OCI-LY1 (cell line): ENCODE results near the gene CLEC4E.

Source experiments
- H2AFZ ChIP-seq: fragments of 200-600 bp; sonication (generic), shearing (Covaris generic); 2 replicates; pipeline ENCODE4 v1.6.0; 2014; ENCODE audit warnings: antibody characterized with exemption, mild to moderate bottlenecking, low read length
- H3F3A ChIP-seq: fragments of 200-600 bp; sonication (generic), shearing (Covaris generic); 2 replicates; pipeline ENCODE4 v1.6.0; 2014; ENCODE audit warnings: mild to moderate bottlenecking, antibody characterized with exemption, low read length, moderate library complexity; ENCODE audit not compliant: insufficient read depth
- H3K27ac ChIP-seq: fragments of 200-600 bp; sonication (generic); 2 replicates; pipeline ENCODE4 v1.5.1; 2014; ENCODE audit warnings: low read length, mixed run types, mild to moderate bottlenecking, low read depth; ENCODE audit not compliant: poor library complexity, severe bottlenecking
- H3K27me3 ChIP-seq: fragments of 200-600 bp; sonication (generic); 2 replicates; pipeline ENCODE4 v1.6.0; 2014; ENCODE audit warnings: antibody characterized with exemption, mild to moderate bottlenecking, low read length, moderate library complexity; ENCODE audit not compliant: insufficient read depth
- H3K36me3 ChIP-seq: fragments of 200-600 bp; sonication (generic); 2 replicates; pipeline ENCODE4 v1.6.1; 2014; ENCODE audit warnings: mild to moderate bottlenecking, antibody characterized with exemption, low read length, moderate library complexity, mixed read lengths; ENCODE audit not compliant: insufficient read depth
- H3K4me1 ChIP-seq: fragments of 200-600 bp; sonication (generic); 2 replicates; pipeline ENCODE4 v1.5.1; 2014; ENCODE audit warnings: mild to moderate bottlenecking, low read length, moderate library complexity; ENCODE audit not compliant: insufficient read depth, severe bottlenecking
- H3K4me2 ChIP-seq: fragments of 200-600 bp; sonication (generic), shearing (Covaris generic); 2 replicates; pipeline ENCODE4 v1.6.1; 2014; ENCODE audit warnings: low read length
- H3K4me3 ChIP-seq: fragments of 200-600 bp; sonication (generic); 2 replicates; pipeline ENCODE4 v1.5.1; 2014; ENCODE audit warnings: low read length, low read depth, mild to moderate bottlenecking, mixed read lengths; ENCODE audit not compliant: poor library complexity, severe bottlenecking
- H3K79me2 ChIP-seq: fragments of 200-600 bp; shearing (Covaris generic); 2 replicates; pipeline ENCODE4 v1.6.1; 2016; ENCODE audit warnings: mixed run types, low read length, mixed read lengths; ENCODE audit not compliant: insufficient read depth
- H3K9ac ChIP-seq: fragments of 200-600 bp; sonication (generic), shearing (Covaris generic); 2 replicates; pipeline ENCODE4 v1.6.1; 2014; ENCODE audit warnings: mild to moderate bottlenecking, low read length, mixed read lengths
- H3K9me2 ChIP-seq: fragments of 200-600 bp; sonication (generic), shearing (Covaris generic); 2 replicates; pipeline ENCODE4 v1.6.1; 2014; ENCODE audit warnings: low read depth, mild to moderate bottlenecking, low read length, mixed read lengths
- H3K9me3 ChIP-seq: fragments of 200-600 bp; shearing (Covaris generic); 2 replicates; pipeline ENCODE4 v1.6.1; 2014; ENCODE audit warnings: low read length, mixed read lengths
- H4K20me1 ChIP-seq: fragments of 200-600 bp; sonication (generic), shearing (Covaris generic); 2 replicates; pipeline ENCODE4 v1.6.0; 2016; ENCODE audit warnings: mild to moderate bottlenecking, low read length; ENCODE audit not compliant: insufficient read depth
- EZH2 ChIP-seq: fragments of 200-600 bp; sonication (generic), shearing (Covaris generic); IDR thresholded peaks from 2 replicates; pipeline ENCODE4 v1.8.0; 2017; ENCODE audit warnings: borderline replicate concordance, mixed run types, mild to moderate bottlenecking, antibody characterized with exemption, low read length, moderate library complexity, mixed read lengths
- TF ChIP-seq, protein P1 (sequence below): fragments of 200-600 bp; sonication (generic), shearing (Covaris generic); IDR thresholded peaks from 2 replicates; pipeline ENCODE4 v1.5.1; 2017; ENCODE audit warnings: mild to moderate bottlenecking, antibody characterized with exemption, low read length, moderate library complexity, mixed read lengths

CLEC4E gene

DNA sequence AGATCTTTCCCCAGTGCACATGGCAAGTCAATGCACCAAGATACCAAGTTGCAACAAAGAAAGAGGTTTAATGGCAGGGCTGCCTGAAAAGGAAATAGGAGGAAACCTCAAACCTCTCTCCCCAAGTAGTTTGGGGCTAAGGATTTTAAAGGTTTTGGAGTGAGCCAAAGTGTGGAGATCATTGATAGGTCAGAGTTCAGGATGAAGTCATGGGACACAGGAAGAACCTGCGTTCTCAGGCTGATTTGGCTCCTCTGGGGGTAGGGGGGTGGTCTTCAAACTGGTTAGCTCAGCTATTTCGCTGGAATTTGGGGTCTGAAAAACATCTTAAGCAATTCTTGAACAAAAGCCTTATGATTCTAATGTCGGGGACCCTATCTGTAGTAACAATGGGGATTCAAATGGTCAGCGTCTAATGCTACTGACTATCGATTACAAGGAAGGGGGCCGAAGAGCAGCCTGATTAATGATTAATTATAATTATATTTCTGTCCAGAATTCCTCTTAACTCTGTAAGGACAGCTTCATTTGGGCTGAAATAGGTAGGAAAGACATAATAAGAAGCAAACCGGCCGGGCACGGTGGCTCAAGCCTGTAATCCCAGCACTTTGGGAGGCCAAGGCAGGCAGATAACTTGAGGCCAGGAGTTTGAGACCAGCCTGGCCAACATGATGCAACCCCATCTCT is 40.5 kb upstream of the CLEC4E start:
- H3K36me3 ChIP-seq: no peaks in the 10 kb centered on the region
- no peak overlapping the region for H3K27ac ChIP-seq
- H3K9ac ChIP-seq: no peak overlapping the region
- no peaks in the 10 kb centered on the region for H3K9me2 ChIP-seq
- 0 out of 2 replicates have a peak overlapping the region, but pooled peaks have one; percentile 34 for H2AFZ ChIP-seq
- no peak overlapping the region for H3K4me2 ChIP-seq
- H3F3A ChIP-seq: no peaks in the 10 kb centered on the region
- no peaks in the 10 kb centered on the region for H3K27me3 ChIP-seq
- H3K4me3 ChIP-seq: no peak overlapping the region
- no peaks in the 10 kb centered on the region for H4K20me1 ChIP-seq
- no peaks in the 10 kb centered on the region for H3K79me2 ChIP-seq
- no peaks in the 10 kb centered on the region for H3K9me3 ChIP-seq
- TF ChIP-seq, protein P1, sequence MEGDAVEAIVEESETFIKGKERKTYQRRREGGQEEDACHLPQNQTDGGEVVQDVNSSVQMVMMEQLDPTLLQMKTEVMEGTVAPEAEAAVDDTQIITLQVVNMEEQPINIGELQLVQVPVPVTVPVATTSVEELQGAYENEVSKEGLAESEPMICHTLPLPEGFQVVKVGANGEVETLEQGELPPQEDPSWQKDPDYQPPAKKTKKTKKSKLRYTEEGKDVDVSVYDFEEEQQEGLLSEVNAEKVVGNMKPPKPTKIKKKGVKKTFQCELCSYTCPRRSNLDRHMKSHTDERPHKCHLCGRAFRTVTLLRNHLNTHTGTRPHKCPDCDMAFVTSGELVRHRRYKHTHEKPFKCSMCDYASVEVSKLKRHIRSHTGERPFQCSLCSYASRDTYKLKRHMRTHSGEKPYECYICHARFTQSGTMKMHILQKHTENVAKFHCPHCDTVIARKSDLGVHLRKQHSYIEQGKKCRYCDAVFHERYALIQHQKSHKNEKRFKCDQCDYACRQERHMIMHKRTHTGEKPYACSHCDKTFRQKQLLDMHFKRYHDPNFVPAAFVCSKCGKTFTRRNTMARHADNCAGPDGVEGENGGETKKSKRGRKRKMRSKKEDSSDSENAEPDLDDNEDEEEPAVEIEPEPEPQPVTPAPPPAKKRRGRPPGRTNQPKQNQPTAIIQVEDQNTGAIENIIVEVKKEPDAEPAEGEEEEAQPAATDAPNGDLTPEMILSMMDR: no peak
- TF ChIP-seq EZH2: no peak
- peaks cover 42% of the 10 kb centered on the region for H3K4me1 ChIP-seq

DNA sequence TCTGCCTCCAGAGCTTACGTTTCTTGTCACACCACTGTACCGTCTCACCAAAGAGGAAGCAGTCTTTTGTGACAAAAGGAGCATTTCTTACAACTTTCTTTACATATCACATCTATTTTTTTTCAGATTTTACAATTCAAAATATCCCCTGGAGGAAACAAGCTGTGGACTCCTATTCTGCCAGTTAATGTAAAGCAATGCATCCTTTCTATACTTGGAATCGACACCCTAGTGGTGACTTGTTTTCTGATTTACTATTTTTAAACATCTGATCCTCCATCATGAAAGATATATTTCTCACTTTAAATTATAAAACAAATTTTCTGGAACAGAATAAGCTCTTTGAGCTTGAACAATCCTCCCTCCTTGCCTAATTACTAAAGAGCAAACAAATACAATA is 37.2 kb upstream of the CLEC4E start:
- no peaks in the 10 kb centered on the region for H3K9me3 ChIP-seq
- H3K36me3 ChIP-seq: no peaks in the 10 kb centered on the region
- peak overlapping the region; percentile 73 for H3K27ac ChIP-seq
- H3K4me1 ChIP-seq: peaks cover 36% of the 10 kb centered on the region
- H2AFZ ChIP-seq: peak overlapping the region; percentile 82
- H3K4me2 ChIP-seq: peak overlapping the region; percentile 27
- H3K27me3 ChIP-seq: no peaks in the 10 kb centered on the region
- H3K9me2 ChIP-seq: no peaks in the 10 kb centered on the region
- no peaks in the 10 kb centered on the region for H3K79me2 ChIP-seq
- peak overlapping the region; percentile 0; the same call in 1 of the 2 replicates for H3K9ac ChIP-seq
- TF ChIP-seq, protein P1: peak; percentile 30; the same call in 1 of the 2 replicates
- TF ChIP-seq EZH2: no peak
- H4K20me1 ChIP-seq: no peaks in the 10 kb centered on the region
- H3F3A ChIP-seq: no peaks in the 10 kb centered on the region
- H3K4me3 ChIP-seq: peak overlapping the region; percentile 3

DNA sequence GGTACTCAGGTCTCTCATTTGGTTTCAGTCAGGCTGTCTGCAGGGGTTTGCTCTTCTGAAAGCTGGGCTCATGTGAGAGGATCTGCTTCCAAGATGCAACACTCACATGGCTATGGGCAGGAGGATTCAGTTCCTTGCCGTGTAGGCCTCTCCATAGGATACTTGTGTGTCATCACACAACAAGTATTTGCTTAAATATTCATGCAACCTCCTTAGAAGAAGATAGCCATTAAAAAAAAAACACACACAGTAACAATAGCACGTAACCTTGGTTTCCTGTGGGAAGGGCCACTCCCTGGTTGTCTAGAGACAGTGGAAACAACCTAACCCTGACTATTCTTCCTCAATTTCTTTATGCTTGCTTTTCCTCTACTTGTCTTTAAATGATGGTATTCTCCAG is 31.8 kb upstream of the CLEC4E start:
- Histone ChIP-seq H3K9ac (no peak overlapping the region), H3K9me2 (no peaks in the 10 kb centered on the region), H3K79me2 (no peaks in the 10 kb centered on the region), H3K9me3 (peaks cover 6% of the 10 kb centered on the region; the same call in 1 of the 2 replicates), H2AFZ (no peak overlapping the region), H3K27me3 (no peaks in the 10 kb centered on the region), H3K4me2 (no peak overlapping the region), H3K4me1 (peaks cover 9% of the 10 kb centered on the region), H3K36me3 (no peaks in the 10 kb centered on the region), H4K20me1 (no peaks in the 10 kb centered on the region), H3K27ac (no peak overlapping the region), H3K4me3 (no peak overlapping the region), H3F3A (no peaks in the 10 kb centered on the region)
- TF ChIP-seq, protein P1: no peak
- TF ChIP-seq EZH2: no peak
